NOMO-1 treated with DMSO at 0.1 percent for 48 hours (cell line): Measurements from ENCODE around the gene SHC2.
"Not testable (repeated sequence)": the region's sequence is repeated elsewhere in the genome, so short reads cannot be mapped to it uniquely, and the experiment has no call there.

Experiments used
- DNase-seq: peaks from one replicate; lab custom pipeline; 2025; ENCODE audit not compliant: unreplicated experiment; lab: John Stamatoyannopoulos, UW

Gene SHC2

GRCh38 chr19:470701-471100 lies 9.9 kb upstream of the SHC2 start:
- no peak for DNase-seq

GRCh38 chr19:469833-470232 lies 9.0 kb upstream of the SHC2 start:
- no peak for DNase-seq

GRCh38 chr19:468587-469256 lies 7.9 kb upstream of the SHC2 start:
- no peak for DNase-seq

GRCh38 chr19:467554-467953 lies 6.7 kb upstream of the SHC2 start:
- no peak for DNase-seq

- DNase-seq = no peak
These were observed 4.4 kb upstream of the SHC2 start for GRCh38 chr19:465056-465816.

GRCh38 chr19:464208-464545 lies 3.3 kb upstream of the SHC2 start:
- DNase-seq = no peak

- no peak for DNase-seq
These were observed 2.8 kb upstream of the SHC2 start for GRCh38 chr19:463483-464207.

- no peak for DNase-seq
These were observed 1.1 kb upstream of the SHC2 start for GRCh38 chr19:461721-462551.

GRCh38 chr19:459724-460511 lies 915 bp downstream of the SHC2 start:
- DNase-seq = no peak

- no peak for DNase-seq
These were observed 2.5 kb downstream of the SHC2 start for GRCh38 chr19:458091-459042.

GRCh38 chr19:457636-458035 lies 3.2 kb downstream of the SHC2 start:
- no peak for DNase-seq

- no peak for DNase-seq
These were observed 4.2 kb downstream of the SHC2 start for GRCh38 chr19:456547-457110.

GRCh38 chr19:455851-456546 lies 4.8 kb downstream of the SHC2 start:
- no peak for DNase-seq

- no peak for DNase-seq
These were observed 5.7 kb downstream of the SHC2 start for GRCh38 chr19:455031-455705.

- DNase-seq = no peak
These were observed 7.2 kb downstream of the SHC2 start for GRCh38 chr19:453606-454005.

GRCh38 chr19:452829-453228 lies 8.0 kb downstream of the SHC2 start:
- no peak for DNase-seq

GRCh38 chr19:450912-451481 lies 9.8 kb downstream of the SHC2 start:
- DNase-seq = not testable (repeated sequence)

- DNase-seq = no peak
These were observed 10.9 kb downstream of the SHC2 start for GRCh38 chr19:449916-450315.
